D721Med (cell line): ENCODE data around the gene HMOX2.

Experiments used
- DNase-seq: peaks from one replicate; pipeline ENCODE4 v3.0.0; 2011; ENCODE audit warnings: low spot score; ENCODE audit not compliant: insufficient read length
- FAIRE-seq: peaks from 2 replicates; lab custom pipeline; 2011; peaks lifted over from hg19 to GRCh38; lab: Jason Lieb, UNC
- TF ChIP-seq, protein P1 (sequence below): IDR thresholded peaks from 2 replicates; pipeline ENCODE4 v1.5.1; 2012; ENCODE audit warnings: mild to moderate bottlenecking, control low read depth; ENCODE audit not compliant: insufficient read depth; ENCODE audit errors: missing control alignments

Gene HMOX2

GRCh38 chr16:4491898-4492297 is 15.7 kb downstream of the HMOX2 start:
- TF ChIP-seq, protein P1, sequence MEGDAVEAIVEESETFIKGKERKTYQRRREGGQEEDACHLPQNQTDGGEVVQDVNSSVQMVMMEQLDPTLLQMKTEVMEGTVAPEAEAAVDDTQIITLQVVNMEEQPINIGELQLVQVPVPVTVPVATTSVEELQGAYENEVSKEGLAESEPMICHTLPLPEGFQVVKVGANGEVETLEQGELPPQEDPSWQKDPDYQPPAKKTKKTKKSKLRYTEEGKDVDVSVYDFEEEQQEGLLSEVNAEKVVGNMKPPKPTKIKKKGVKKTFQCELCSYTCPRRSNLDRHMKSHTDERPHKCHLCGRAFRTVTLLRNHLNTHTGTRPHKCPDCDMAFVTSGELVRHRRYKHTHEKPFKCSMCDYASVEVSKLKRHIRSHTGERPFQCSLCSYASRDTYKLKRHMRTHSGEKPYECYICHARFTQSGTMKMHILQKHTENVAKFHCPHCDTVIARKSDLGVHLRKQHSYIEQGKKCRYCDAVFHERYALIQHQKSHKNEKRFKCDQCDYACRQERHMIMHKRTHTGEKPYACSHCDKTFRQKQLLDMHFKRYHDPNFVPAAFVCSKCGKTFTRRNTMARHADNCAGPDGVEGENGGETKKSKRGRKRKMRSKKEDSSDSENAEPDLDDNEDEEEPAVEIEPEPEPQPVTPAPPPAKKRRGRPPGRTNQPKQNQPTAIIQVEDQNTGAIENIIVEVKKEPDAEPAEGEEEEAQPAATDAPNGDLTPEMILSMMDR = no peak
- FAIRE-seq = no peak

GRCh38 chr16:4494746-4495490 is 18.7 kb downstream of the HMOX2 start:
- FAIRE-seq = no peak

More at GRCh38 chr16:4491898-4492297, 15.7 kb downstream of the HMOX2 start:
- DNase-seq = no peak

GRCh38 chr16:4495766-4496165 is 19.6 kb downstream of the HMOX2 start:
- FAIRE-seq = no peak
- TF ChIP-seq, protein P1 = no peak
- no peak for DNase-seq

More at GRCh38 chr16:4494746-4495490, 18.7 kb downstream of the HMOX2 start:
- TF ChIP-seq, protein P1 = no peak
- no peak for DNase-seq

- TF ChIP-seq, protein P1 = no peak
- DNase-seq (no peak), FAIRE-seq (no peak)
Measured at GRCh38 chr16:4496305-4496704, 20.1 kb downstream of the HMOX2 start.

DNA sequence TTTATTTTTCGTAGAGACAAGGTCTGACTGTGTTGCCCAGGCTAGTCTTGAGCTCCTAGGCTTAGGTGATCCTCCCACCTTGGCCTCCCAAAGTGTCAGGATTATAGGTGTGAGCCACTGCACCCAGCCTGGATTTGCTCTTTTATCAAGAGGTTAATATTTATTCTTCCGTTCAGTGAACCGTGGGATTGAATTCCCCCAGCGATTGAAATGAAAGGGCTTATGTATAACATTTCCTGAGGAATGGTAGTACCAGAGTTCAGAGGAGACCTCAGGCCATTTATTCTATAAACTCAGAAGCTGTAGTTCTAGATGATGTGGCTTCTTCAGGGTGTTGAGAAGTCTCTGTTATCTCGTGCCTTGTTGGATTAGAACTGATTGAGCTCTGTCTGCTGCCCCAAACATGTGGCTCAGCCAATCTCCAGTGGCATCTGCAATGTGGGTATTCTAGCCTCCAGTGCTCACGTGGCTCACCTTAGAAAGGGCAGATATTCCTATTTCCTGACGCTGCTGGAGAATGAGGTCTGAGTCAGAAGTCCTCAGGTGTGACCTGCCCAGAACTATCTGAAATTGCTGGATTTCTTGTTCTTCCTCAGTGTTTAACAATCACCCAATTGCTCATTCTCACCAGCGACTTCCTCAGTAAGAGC is 22.5 kb downstream of the HMOX2 start:
- DNase-seq = no peak
- TF ChIP-seq, protein P1 = no peak
- FAIRE-seq = no peak

DNA sequence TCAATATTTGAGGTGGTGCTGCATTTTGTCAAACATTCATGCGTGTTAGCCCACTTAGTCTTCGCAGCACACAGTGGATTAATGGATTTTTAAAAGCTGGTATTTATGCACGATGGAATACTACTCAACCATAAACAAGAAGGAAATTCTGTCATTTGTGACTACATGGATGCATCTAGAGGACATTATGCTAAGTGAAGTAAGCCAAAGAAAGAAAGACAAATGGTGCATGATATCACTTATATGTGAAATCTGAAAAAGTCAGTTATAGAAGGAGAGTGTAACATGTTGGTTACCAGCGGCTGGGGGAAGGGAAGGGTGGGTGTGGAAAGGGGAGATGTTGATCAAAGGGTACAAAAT is 23.0 kb downstream of the HMOX2 start:
- DNase-seq (no peak), FAIRE-seq (no peak)

More for the DNA sequence above, 23.0 kb downstream of the HMOX2 start:
- TF ChIP-seq, protein P1 = no peak
